Non-pigmented ciliary epithelial cell (primary cell): ENCODE results near the gene GTF2H2C.
"Not testable (repeated sequence)": the region's sequence is repeated elsewhere in the genome, so short reads cannot be mapped to it uniquely, and the experiment has no call there.

ENCODE experiments used
- DNase-seq: peaks from one replicate; pipeline ENCODE4 v3.0.0-alpha.2; 2010; ENCODE audit warnings: low read depth

GTF2H2C gene

GRCh38 chr5:69566172-69566571 lies 6.2 kb downstream of the GTF2H2C start:
- DNase-seq = not testable (repeated sequence)

- not testable (repeated sequence) for DNase-seq
Observed at GRCh38 chr5:69568072-69568471, 8.1 kb downstream of the GTF2H2C start.

- not testable (repeated sequence) for DNase-seq
Observed at GRCh38 chr5:69583356-69583755, 23.4 kb downstream of the GTF2H2C start.

GRCh38 chr5:69596114-69596840 lies 36.3 kb downstream of the GTF2H2C start:
- not testable (repeated sequence) for DNase-seq

GRCh38 chr5:69601947-69602346 lies 42.0 kb downstream of the GTF2H2C start:
- not testable (repeated sequence) for DNase-seq

GRCh38 chr5:69606839-69607238 lies 46.8 kb downstream of the GTF2H2C start:
- not testable (repeated sequence) for DNase-seq

- not testable (repeated sequence) for DNase-seq
Observed at GRCh38 chr5:69607750-69608149, 47.8 kb downstream of the GTF2H2C start.

- not testable (repeated sequence) for DNase-seq
Observed at GRCh38 chr5:69608861-69609496, 49.0 kb downstream of the GTF2H2C start.

GRCh38 chr5:69614843-69615242 lies 54.9 kb downstream of the GTF2H2C start:
- not testable (repeated sequence) for DNase-seq

- not testable (repeated sequence) for DNase-seq
Observed at GRCh38 chr5:69631879-69632278, 71.9 kb downstream of the GTF2H2C start.
